ENCODE results near the gene POPDC2. TPM values are rescaled to one million over a fixed set of nuclear protein-coding genes. Genes with fewer than 3 reads are reported as not detected.

The POPDC2 gene, protein sequence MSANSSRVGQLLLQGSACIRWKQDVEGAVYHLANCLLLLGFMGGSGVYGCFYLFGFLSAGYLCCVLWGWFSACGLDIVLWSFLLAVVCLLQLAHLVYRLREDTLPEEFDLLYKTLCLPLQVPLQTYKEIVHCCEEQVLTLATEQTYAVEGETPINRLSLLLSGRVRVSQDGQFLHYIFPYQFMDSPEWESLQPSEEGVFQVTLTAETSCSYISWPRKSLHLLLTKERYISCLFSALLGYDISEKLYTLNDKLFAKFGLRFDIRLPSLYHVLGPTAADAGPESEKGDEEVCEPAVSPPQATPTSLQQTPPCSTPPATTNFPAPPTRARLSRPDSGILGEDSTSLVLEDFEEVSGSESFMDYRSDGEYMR
- 2.7 and 3.9 TPM in 2 replicates for total RNA-seq
- polyA plus RNA-seq: 1.2 and 1.6 TPM in 2 replicates

DNA sequence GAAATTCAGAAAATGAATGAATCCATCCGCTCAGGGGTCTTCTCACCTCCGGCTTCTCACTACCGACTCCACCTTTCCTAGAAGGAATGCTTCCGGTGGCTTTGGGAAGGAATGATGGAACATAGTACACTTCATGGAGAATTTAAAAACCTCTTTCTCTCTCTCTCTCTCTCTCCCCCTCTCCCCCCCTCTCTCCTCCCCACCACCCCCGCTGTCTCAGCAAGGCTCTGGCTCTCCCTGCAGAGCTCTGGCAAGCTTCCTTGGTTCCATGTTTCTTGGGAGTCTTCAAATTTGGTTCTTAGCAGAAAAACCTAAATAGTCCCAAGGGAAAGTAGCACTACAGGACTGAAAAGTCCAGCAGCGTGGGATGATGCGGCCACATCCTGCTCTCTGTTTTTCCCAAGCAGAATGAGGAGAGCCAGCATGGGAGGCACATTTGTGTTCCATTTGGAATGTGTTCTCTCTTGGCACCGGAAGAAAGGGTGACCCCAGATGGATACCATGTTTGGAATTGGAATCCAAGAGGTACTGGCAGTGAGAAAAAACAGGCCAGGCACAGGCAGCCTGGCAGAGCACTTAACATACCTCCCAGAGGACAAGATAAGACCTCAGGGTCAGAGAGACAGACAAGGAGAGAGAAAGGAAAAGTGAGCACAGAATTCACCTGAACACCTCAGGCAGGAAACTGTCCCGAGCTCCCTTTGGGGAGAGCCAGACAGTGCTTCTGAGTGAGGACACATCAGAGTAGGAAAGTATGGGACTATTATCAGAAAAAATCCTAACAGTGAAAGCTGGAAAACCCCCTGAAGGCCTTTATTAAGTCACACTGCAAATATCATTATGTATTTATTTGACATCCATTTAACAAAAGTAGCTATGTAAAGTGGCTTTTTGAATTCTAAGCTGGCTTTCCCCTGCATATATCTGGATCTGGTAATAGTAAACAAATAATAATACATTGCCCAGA is at the start of gene POPDC2:
Gene POPDC2, minus strand, starts transcription at position 116 of the 967 bp plus-strand sequence. CDS start 166 bp downstream, outside the sequence.
- H3K4me2 ChIP-seq: peak within 1 kb of the TSS; percentile 23
- H3K9me2 ChIP-seq (replicated peaks; ENCODE audit: insufficient read depth): no peaks in the 10 kb centered on the region
- H3K4me3 ChIP-seq: no peak within 1 kb of the TSS
- H3K36me3 ChIP-seq (replicated peaks; ENCODE audit: insufficient read depth, low read depth): no peaks in the 10 kb centered on the region
- no peaks in the 10 kb centered on the region for H3K9me3 ChIP-seq (ENCODE audit: low read depth)
- peaks cover 37% of the 10 kb centered on the region for H3K4me1 ChIP-seq (ENCODE audit: insufficient read depth)
- H3K27me3 ChIP-seq: no peaks in the 10 kb centered on the region
- DNase-seq (ENCODE audit: low spot score): no peak
- no peaks in the 10 kb centered on the region for H3K79me2 ChIP-seq
- 71% methylated on average over 8 of the region's 9 CpGs for WGBS (ENCODE audit: low lambda C conversion rate, missing lambda C conversion rate)
- TF ChIP-seq EZH2 (IDR thresholded peaks at IDR 0.05; ENCODE audit: borderline replicate concordance) (no peak), EZH2phosphoT487 (IDR thresholded peaks at IDR 0.05; ENCODE audit: low read depth, severe bottlenecking, unreplicated experiment) (no peak)
- TF ChIP-seq, protein P1, sequence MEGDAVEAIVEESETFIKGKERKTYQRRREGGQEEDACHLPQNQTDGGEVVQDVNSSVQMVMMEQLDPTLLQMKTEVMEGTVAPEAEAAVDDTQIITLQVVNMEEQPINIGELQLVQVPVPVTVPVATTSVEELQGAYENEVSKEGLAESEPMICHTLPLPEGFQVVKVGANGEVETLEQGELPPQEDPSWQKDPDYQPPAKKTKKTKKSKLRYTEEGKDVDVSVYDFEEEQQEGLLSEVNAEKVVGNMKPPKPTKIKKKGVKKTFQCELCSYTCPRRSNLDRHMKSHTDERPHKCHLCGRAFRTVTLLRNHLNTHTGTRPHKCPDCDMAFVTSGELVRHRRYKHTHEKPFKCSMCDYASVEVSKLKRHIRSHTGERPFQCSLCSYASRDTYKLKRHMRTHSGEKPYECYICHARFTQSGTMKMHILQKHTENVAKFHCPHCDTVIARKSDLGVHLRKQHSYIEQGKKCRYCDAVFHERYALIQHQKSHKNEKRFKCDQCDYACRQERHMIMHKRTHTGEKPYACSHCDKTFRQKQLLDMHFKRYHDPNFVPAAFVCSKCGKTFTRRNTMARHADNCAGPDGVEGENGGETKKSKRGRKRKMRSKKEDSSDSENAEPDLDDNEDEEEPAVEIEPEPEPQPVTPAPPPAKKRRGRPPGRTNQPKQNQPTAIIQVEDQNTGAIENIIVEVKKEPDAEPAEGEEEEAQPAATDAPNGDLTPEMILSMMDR (IDR thresholded peaks at IDR 0.05; ENCODE audit: poor library complexity): no peak
- peak within 1 kb of the TSS; percentile 34 for H3K27ac ChIP-seq
- no peak within 1 kb of the TSS for H2AFZ ChIP-seq
- H4K20me1 ChIP-seq (ENCODE audit: insufficient read depth, poor library complexity, severe bottlenecking): no peaks in the 10 kb centered on the region

DNA sequence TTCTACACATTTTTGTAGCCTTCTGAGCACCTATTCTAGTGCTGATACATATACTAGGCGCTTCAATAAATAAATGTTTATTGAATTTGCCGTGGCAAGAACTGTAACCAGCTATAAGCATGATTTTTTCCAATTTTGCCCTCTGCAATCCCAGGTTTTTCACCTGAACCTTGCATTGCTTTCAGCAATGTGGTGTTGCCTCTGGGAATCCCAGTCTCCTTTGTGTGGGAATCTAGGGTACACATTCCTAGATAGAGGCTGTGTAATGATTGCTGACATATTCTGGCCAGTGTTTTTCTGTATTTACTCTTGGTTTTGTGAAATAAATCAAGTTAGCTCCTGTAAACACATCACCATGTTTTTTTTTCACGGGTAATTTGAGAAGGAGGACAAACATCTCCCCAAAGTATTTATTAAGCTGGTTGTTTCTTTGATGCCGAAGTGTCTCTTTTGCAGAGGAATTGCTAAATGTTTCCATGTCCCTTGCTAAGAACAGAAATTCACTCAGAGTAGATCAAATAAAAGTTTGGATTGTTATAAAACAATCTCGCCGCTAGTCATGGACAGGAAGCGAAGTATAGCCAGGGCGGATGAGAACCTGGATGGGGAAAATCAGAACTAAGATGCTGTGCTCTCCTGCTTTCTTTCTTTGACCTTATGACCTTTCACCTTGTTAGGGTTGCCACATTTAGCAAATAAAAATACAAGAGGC is 43.6 kb upstream of the POPDC2 start:
- peak overlapping the region; percentile 33 for H2AFZ ChIP-seq
- H3K27me3 ChIP-seq: no peaks in the 10 kb centered on the region
- no peak for DNase-seq (ENCODE audit: low spot score)
- 67% methylated on average over 8 of the region's 8 CpGs for WGBS (ENCODE audit: low lambda C conversion rate, missing lambda C conversion rate)
- TF ChIP-seq EZH2 (IDR thresholded peaks at IDR 0.05; ENCODE audit: borderline replicate concordance) (no peak), EZH2phosphoT487 (IDR thresholded peaks at IDR 0.05; ENCODE audit: low read depth, severe bottlenecking, unreplicated experiment) (no peak)
- TF ChIP-seq, protein P1 (IDR thresholded peaks at IDR 0.05; ENCODE audit: poor library complexity): no peak
- no peaks in the 10 kb centered on the region for H3K79me2 ChIP-seq
- peak overlapping the region; percentile 89 for H3K4me2 ChIP-seq
- H3K9me3 ChIP-seq (ENCODE audit: low read depth): no peaks in the 10 kb centered on the region
- no peaks in the 10 kb centered on the region for H4K20me1 ChIP-seq (ENCODE audit: insufficient read depth, poor library complexity, severe bottlenecking)
- no peak overlapping the region for H3K27ac ChIP-seq
- no peaks in the 10 kb centered on the region for H3K9me2 ChIP-seq (replicated peaks; ENCODE audit: insufficient read depth)
- no peak overlapping the region for H3K4me3 ChIP-seq
- no peaks in the 10 kb centered on the region for H3K36me3 ChIP-seq (replicated peaks; ENCODE audit: insufficient read depth, low read depth)
- no peaks in the 10 kb centered on the region for H3K4me1 ChIP-seq (ENCODE audit: insufficient read depth)

DNA sequence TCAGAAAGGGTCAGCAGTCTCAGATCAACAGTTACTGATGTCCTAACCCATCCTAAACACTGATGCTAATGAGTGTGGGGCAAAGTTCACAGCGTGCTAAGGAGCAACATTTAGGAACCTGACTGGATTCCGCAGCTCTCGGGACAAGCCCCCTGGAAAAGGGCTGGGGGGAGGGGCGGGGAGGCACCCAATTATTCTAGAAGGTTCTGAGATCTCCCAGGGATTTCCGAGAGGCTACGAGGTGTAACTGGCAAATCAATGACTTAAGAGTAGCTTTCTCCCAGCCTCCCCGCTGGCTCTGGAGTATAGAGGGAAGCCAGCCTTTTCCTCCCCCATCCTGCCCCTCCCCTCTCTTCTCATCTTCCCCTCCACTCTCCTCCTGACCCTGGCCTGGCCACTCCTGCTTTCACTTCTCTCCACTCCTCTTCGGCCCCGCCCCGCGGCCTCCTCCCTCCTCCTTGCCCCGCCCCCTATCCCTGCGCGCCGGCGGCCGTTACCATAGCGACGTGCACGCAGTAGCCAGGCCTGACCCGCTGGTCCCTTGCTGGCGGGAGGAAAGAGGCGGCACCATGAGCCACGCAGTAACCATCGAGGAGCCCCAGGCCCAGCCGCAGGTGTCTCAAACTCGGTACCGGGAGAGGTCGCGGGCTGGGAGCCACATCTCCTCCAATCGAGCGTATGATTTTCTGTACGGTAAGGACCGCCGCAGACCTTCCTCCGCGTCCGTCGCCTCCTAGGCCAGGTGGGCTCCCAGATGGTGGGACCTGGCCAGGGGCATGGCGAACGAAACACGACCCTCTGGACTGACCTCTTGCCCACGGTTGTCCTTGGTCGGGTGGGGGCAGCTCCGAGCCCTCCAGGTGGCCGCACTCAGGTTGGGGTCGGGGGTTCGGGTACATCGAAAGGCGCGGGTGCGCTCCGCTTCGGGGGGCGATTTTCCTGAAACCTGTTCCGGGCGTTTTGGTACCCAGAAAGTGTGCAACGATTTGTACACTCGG is 42.4 kb upstream of the POPDC2 start, which contains the start of gene CFAP91:
Gene CFAP91, plus strand, starts transcription at position 493 of the 998 bp plus-strand sequence. Its CDS starts 77 bp downstream, at position 570.
- Histone ChIP-seq H3K9me3 (ENCODE audit: low read depth) (no peaks in the 10 kb centered on the region), H2AFZ (peak within 1 kb of the TSS; percentile 33), H3K4me3 (peak within 1 kb of the TSS; percentile 20), H3K9me2 (replicated peaks; ENCODE audit: insufficient read depth) (no peaks in the 10 kb centered on the region), H3K4me1 (ENCODE audit: insufficient read depth) (no peaks in the 10 kb centered on the region), H4K20me1 (ENCODE audit: insufficient read depth, poor library complexity, severe bottlenecking) (no peaks in the 10 kb centered on the region), H3K79me2 (no peaks in the 10 kb centered on the region), H3K4me2 (peak within 1 kb of the TSS; percentile 89), H3K36me3 (replicated peaks; ENCODE audit: insufficient read depth, low read depth) (no peaks in the 10 kb centered on the region), H3K27me3 (no peaks in the 10 kb centered on the region), H3K27ac (no peak within 1 kb of the TSS)
- TF ChIP-seq, protein P1 (IDR thresholded peaks at IDR 0.05; ENCODE audit: poor library complexity): no peak
- 12% methylated on average over 54 of the region's 59 CpGs for WGBS (ENCODE audit: low lambda C conversion rate, missing lambda C conversion rate)
- DNase-seq (ENCODE audit: low spot score): peak; percentile 97

Measured in hepatocyte (in vitro differentiated cells).